ENCODE data around the gene PTPN13.

The PTPN13 gene

DNA sequence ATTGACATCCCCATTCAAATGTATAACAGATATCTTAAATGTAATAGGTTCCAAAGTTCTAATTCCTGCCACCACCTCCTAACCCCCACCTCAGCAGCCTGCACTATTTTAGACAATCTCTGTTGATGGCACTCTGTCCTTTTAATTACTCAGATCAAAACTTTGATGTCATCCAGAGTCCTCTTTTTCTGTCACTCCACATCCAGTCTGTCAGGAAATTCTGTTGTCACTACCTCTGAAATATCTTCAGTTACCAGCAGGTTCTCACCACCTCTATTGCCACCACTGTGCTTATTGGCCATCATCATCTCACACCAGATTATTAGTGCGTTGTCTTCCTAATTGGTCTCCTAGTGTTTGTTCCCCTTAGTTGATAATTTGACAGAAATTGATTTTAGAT, 76.2 kb downstream of the PTPN13 start:
- no peak for TF ChIP-seq REST (IDR thresholded peaks at IDR 0.05; ENCODE audit: insufficient read depth in 1 of 2, low read depth in 2 of 2, low read length in 2 of 2)
- no peak for TF ChIP-seq FOXP2 (optimal IDR thresholded peaks at IDR 0.05; ENCODE audit: borderline replicate concordance, extremely low read depth, extremely low read length, insufficient read depth)
- no peak for TF ChIP-seq TAF1 (IDR thresholded peaks at IDR 0.05; ENCODE audit: borderline replicate concordance, insufficient read depth, low read length)
- no peak for TF ChIP-seq SIN3A (IDR thresholded peaks at IDR 0.05; ENCODE audit: borderline replicate concordance, insufficient read depth, low read length)
- TF ChIP-seq POLR2AphosphoS5 (IDR thresholded peaks at IDR 0.05; ENCODE audit: low read depth, low read length), result no peak

- TF ChIP-seq FOXP2 (optimal IDR thresholded peaks at IDR 0.05; ENCODE audit: borderline replicate concordance, extremely low read depth, extremely low read length, insufficient read depth), result no peak
- TF ChIP-seq SIN3A (IDR thresholded peaks at IDR 0.05; ENCODE audit: borderline replicate concordance, insufficient read depth, low read length), result no peak
- TF ChIP-seq REST (IDR thresholded peaks at IDR 0.05; ENCODE audit: insufficient read depth in 1 of 2, low read depth in 2 of 2, low read length in 2 of 2), result no peak
- no peak for TF ChIP-seq TAF1 (IDR thresholded peaks at IDR 0.05; ENCODE audit: borderline replicate concordance, insufficient read depth, low read length)
- no peak for TF ChIP-seq POLR2AphosphoS5 (IDR thresholded peaks at IDR 0.05; ENCODE audit: low read depth, low read length)
Observed at GRCh38 chr4:86670756-86671155, 76.6 kb downstream of the PTPN13 start.

- no peak for TF ChIP-seq FOXP2 (optimal IDR thresholded peaks at IDR 0.05; ENCODE audit: borderline replicate concordance, extremely low read depth, extremely low read length, insufficient read depth)
- TF ChIP-seq TAF1 (IDR thresholded peaks at IDR 0.05; ENCODE audit: borderline replicate concordance, insufficient read depth, low read length), result no peak
- TF ChIP-seq SIN3A (IDR thresholded peaks at IDR 0.05; ENCODE audit: borderline replicate concordance, insufficient read depth, low read length), result no peak
- TF ChIP-seq POLR2AphosphoS5 (IDR thresholded peaks at IDR 0.05; ENCODE audit: low read depth, low read length), result no peak
- no peak for TF ChIP-seq REST (IDR thresholded peaks at IDR 0.05; ENCODE audit: insufficient read depth in 1 of 2, low read depth in 2 of 2, low read length in 2 of 2)
Observed at GRCh38 chr4:86675548-86675947, 81.4 kb downstream of the PTPN13 start.

DNA sequence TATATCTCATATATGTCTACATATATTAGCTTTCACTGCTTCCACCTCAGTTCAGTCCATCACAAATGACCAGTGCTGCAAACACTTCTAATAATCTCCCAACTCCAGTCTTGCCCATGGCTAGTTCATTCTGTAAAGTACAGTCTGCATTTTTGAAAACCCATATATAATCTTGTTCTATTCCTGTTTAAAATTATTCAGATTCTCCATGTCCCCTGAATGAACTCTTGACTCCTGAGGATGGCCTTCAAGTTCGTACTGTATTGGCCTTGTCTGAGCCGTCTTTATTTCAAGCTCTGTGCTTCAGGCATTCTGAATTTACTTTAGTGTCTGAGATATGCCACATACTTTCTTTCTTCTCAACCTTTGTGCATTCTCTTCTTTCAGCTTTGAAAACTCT, 84.7 kb downstream of the PTPN13 start:
- TF ChIP-seq REST (IDR thresholded peaks at IDR 0.05; ENCODE audit: insufficient read depth in 1 of 2, low read depth in 2 of 2, low read length in 2 of 2), result no peak
- TF ChIP-seq FOXP2 (optimal IDR thresholded peaks at IDR 0.05; ENCODE audit: borderline replicate concordance, extremely low read depth, extremely low read length, insufficient read depth), result no peak
- TF ChIP-seq TAF1 (IDR thresholded peaks at IDR 0.05; ENCODE audit: borderline replicate concordance, insufficient read depth, low read length), result no peak
- TF ChIP-seq SIN3A (IDR thresholded peaks at IDR 0.05; ENCODE audit: borderline replicate concordance, insufficient read depth, low read length), result no peak
- no peak for TF ChIP-seq POLR2AphosphoS5 (IDR thresholded peaks at IDR 0.05; ENCODE audit: low read depth, low read length)

GRCh38 chr4:86679441-86679840, 85.3 kb downstream of the PTPN13 start:
- TF ChIP-seq TAF1 (IDR thresholded peaks at IDR 0.05; ENCODE audit: borderline replicate concordance, insufficient read depth, low read length), result no peak
- TF ChIP-seq SIN3A (IDR thresholded peaks at IDR 0.05; ENCODE audit: borderline replicate concordance, insufficient read depth, low read length), result no peak
- TF ChIP-seq REST (IDR thresholded peaks at IDR 0.05; ENCODE audit: insufficient read depth in 1 of 2, low read depth in 2 of 2, low read length in 2 of 2), result no peak
- TF ChIP-seq POLR2AphosphoS5 (IDR thresholded peaks at IDR 0.05; ENCODE audit: low read depth, low read length), result no peak
- TF ChIP-seq FOXP2 (optimal IDR thresholded peaks at IDR 0.05; ENCODE audit: borderline replicate concordance, extremely low read depth, extremely low read length, insufficient read depth), result no peak
